HG02642 (cell line): ENCODE measurements around the gene P2RX7.
"Not testable (repeated sequence)": the region's sequence is repeated elsewhere in the genome, so short reads cannot be mapped to it uniquely, and the experiment has no call there.

Experiments used
- ATAC-seq: cut with Tn5 transposase; IDR thresholded peaks from one replicate; pipeline ENCODE4 v1.9.1; 2021; ENCODE audit warnings: mild to moderate bottlenecking; ENCODE audit not compliant: unreplicated experiment, poor library complexity

The P2RX7 gene

DNA sequence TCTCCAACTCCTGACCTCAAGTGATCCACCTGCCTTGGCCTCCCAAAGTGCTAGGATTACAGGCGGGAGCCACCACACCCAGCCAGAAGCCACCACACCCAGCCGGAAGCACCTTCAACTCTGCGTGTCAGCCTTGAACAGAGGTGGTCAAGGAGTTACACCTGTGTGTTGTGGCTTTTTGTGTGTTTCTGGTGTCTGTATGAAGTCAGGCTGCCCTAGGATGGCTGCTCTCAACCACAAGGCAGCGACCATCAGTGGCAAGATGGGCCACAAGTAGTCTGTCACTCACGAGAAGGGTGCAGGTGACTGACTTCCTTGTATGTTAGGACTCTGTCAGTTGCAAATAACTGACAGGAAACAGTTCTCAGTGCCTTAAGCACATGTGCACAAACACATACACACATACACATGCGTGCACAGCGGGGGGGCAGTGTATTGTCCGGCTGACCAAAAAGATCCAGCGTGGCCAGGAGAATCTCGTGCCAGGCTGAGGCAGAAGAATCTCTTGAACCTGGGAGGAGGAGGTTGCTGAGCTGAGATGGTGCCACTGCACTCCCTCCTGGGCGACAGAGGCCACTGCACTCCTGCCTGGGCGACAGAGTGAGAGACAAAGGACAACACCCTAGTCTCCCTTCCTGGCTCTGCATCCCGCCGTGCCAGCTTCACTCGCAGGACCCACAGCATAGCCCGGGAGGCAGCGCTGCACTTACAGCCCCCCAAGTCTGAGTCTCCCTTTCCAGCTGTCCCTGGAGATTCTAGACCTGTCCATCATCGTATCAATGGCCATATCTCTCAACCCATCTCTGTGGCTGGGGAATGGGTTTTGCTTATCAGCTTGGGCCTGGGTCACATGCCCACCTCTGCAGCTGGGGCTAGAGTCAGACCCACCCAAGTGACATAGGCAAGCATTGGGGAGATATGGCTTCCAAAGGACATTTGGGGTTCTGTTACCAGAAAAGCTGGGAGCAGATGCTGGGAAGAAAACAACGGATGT, 90.9 kb downstream of the P2RX7 start:
- no peak for ATAC-seq

DNA sequence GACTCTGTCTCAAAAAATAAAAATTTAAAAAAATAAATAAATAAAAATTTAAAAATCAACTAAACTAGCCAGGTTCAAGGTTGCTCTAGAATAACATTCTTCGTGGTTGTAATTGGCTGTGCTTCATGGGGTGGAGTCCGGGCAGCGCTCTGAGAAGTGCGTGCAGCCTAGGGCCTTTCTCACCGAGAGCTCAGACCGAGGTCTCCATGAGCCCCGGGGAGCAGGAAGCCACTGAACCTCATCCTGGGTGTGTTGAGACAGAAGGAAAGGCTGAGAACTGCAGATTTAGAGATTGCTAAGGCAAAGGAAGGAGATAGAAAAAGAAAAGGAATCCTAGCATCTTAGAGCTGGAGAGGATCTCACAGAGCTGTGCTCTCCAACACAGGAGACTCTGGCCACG, 91.9 kb downstream of the P2RX7 start:
- ATAC-seq, result no peak

DNA sequence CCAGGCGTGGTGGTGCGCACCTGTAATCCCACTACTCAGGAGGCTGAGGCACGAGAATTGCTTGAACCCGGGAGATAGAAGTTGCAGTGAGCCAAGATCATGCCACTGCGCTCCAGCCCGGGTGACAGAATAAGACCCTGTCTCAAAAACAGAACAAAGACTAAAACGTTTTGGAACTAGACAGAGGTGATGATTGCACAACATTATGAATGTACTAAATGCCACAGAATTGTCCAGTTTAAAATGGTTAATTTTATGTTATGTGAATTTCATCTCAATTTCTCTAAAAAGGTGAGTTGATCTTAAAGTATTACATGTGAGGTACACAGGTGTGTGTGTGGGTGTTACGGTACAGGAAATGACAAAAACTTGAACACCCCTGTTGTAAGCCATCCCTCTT, 93.7 kb downstream of the P2RX7 start:
- ATAC-seq, result no peak

- ATAC-seq, result not testable (repeated sequence)
These were observed 94.2 kb downstream of the P2RX7 start for GRCh38 chr12:121226871-121227270.

DNA sequence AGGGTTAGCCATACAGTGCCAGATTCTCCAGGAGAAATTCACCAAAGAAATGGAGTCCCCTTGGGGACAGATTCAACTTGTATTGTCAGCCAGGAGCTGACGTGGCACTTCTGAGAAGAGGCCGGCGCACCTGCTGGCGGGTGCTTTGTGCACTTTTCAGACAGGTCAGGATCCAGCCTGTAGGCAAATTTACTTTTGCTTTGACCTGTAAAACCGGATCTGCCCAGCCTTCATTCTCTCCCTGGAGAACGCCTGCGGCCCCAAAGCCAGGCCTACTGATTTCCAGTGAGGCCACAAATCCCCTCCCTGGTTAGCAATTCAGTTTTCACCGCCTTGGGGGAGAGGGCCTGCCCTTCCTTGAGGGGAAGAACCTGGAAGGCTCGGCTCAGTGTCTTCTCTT, 94.6 kb downstream of the P2RX7 start:
- peak; percentile 70 for ATAC-seq

DNA sequence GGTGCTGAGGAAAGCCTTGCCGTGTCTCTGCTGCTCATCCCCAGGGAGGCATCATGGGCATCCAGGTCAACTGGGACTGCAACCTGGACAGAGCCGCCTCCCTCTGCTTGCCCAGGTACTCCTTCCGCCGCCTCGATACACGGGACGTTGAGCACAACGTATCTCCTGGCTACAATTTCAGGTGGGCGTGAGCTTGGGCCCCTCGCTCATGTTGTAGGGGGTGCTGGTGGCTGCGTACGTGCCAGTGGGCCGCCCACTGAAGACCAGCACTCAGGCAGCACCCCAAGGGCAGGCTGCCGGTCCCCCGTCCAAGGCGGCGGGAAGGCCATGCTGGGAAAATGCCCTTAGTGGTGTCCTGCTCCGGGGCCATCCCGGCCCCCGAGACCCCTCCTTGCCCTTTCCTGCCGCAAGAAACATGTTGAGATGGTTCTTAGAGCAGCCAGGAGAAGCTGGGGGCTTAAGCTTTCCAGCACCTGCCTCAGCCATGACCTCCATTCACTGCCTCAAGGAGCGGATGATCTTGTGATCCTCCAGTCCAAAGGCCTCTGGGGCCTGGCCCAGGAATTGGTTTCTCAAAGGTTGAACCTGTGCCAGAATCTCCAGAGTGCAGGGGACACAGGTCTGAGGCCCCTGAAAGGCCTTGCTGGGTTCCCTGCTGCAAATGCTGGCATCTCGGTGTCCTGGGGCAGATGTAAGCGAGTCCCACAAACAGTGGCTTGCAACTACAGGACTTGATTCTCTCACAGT, 96.4 kb downstream of the P2RX7 start:
- ATAC-seq, result no peak

- ATAC-seq, result not testable (repeated sequence)
These were observed 97.3 kb downstream of the P2RX7 start for GRCh38 chr12:121229826-121230537.

DNA sequence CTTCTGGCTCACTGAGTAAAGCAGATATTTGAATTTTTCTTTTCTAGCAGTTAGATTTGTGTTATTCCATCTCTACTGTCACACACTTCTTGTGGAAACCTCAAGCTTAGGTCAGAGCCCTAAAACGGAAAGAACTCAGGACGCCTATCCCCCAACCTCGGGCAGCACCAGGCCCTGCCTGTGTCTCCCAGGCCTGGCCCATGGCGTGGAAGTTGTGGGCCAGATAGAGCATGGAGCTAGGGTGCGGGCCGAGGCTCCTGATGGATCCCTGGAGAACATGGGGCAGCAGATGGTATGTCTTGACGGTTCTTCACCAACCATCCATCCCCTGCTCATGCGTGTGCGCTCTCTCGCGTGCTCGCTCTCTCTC, 97.8 kb downstream of the P2RX7 start:
- no peak for ATAC-seq

- ATAC-seq, result no peak
These were observed 99.5 kb downstream of the P2RX7 start for GRCh38 chr12:121232163-121232562.

DNA sequence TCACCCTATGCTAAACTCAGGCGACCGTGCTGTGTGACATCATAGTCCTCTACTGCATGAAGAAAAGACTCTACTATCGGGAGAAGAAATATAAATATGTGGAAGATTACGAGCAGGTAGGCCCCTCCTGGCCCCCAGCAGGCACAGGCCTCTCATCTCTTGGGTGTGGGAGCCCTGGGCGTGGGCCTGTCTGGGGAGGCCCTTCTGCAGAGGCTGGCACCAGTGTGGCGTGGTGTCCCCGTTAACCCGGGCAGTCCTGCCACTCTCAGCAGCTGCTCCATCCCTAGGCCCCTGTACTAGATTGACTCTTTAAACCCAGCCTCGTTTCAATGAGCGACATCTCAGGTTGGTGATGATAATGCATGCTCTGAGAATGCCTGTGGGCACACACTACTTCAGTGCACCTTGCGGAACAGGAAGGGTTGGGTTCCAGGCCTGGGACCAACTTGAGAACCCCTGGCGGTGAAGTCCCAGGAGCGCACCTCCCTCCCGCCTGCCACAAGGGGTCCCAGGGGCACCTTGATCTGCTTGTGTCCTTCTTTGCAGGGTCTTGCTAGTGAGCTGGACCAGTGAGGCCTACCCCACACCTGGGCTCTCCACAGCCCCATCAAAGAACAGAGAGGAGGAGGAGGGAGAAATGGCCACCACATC, 100.4 kb downstream of the P2RX7 start:
- no peak for ATAC-seq

DNA sequence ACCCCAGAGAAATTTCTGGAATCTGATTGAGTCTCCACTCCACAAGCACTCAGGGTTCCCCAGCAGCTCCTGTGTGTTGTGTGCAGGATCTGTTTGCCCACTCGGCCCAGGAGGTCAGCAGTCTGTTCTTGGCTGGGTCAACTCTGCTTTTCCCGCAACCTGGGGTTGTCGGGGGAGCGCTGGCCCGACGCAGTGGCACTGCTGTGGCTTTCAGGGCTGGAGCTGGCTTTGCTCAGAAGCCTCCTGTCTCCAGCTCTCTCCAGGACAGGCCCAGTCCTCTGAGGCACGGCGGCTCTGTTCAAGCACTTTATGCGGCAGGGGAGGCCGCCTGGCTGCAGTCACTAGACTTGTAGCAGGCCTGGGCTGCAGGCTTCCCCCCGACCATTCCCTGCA, 100.9 kb downstream of the P2RX7 start:
- no peak for ATAC-seq

DNA sequence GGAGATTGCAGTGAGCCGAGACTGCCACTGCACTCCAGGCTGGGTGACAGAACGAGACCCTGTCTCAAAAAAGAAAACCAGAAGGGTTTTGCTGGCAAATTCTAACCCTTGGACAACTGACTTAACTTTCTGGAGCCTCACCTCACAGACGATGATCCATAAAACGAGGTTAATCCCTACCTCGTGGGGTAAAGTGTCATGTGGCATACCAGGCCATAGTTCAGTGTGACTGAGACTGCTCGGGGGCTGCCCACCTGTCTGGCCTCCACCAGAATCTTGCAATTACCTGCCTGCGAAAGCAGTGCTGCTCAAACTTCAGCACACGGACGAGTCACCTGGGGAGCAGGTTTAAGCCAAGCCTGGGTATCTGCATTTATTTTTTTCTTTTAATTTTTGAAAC, 104.1 kb downstream of the P2RX7 start:
- no peak for ATAC-seq

GRCh38 chr12:121237415-121237814, 104.7 kb downstream of the P2RX7 start:
- no peak for ATAC-seq
